Breast epithelium (tissue), 3 donors: ENCODE data around the gene ABCC1.

Experiments
- CTCF ChIP-seq, 3 donors: fragments of 450-650 bp; IDR thresholded peaks; one replicate each; pipeline ENCODE4 v1.5.1; 2016 to 2017; ENCODE audit warnings: antibody characterized with exemption in 3 of 3, mild to moderate bottlenecking in 3 of 3, moderate library complexity in 3 of 3
- POLR2AphosphoS5 ChIP-seq, 3 donors: sonication (generic); formaldehyde crosslinking; IDR thresholded peaks; one replicate each; pipeline ENCODE4 v1.6.1; 2017; ENCODE audit warnings: antibody characterized with exemption in 3 of 3

- TF ChIP-seq CTCF (IDR thresholded peaks at IDR 0.05) (no peak), POLR2AphosphoS5 (IDR thresholded peaks at IDR 0.05) (no peak)
Measured at GRCh38 chr16:16015849-16016248, 66.4 kb downstream of the ABCC1 start.
